OCI-LY1 (cell line): Measurements from ENCODE around the gene GPSM1.

Experiments
- CTCF ChIP-seq: fragments of 200-600 bp; sonication (generic), shearing (Covaris generic); IDR thresholded peaks from 2 replicates; pipeline ENCODE4 v1.5.1; 2017; ENCODE audit warnings: mild to moderate bottlenecking, antibody characterized with exemption, low read length, moderate library complexity, mixed read lengths
- EZH2 ChIP-seq: fragments of 200-600 bp; sonication (generic), shearing (Covaris generic); IDR thresholded peaks from 2 replicates; pipeline ENCODE4 v1.8.0; 2017; ENCODE audit warnings: borderline replicate concordance, mixed run types, mild to moderate bottlenecking, antibody characterized with exemption, low read length, moderate library complexity, mixed read lengths

GRCh38 chr9:136297016-136297691 is 30.2 kb upstream of the GPSM1 start:
- TF ChIP-seq CTCF: no peak
- no peak for TF ChIP-seq EZH2
